Fibroblast of the aortic adventitia (primary cell): ENCODE measurements around the gene SNCG. TPM values are rescaled to one million over a fixed set of nuclear protein-coding genes. Genes with fewer than 3 reads are reported as not detected.
A peak's percentile ranks its signal among the peaks of the same experiment; 100 is the strongest.

Experiments
- DNase-seq: peaks from one replicate; pipeline ENCODE4 v3.0.0-alpha.2; 2010; ENCODE audit warnings: low read depth
- H3K4me3 ChIP-seq: 2 replicates; pipeline ENCODE4 v1.5.1; 2011; ENCODE audit warnings: low read depth, mild to moderate bottlenecking, control low read depth, low read length, moderate library complexity
- total RNA-seq: library from RNA; depleted of rRNA; stranded (reverse); fragments of >200 nt; gene quantifications from 2 replicates; pipeline ENCODE4 v1.2.3, GENCODE V29; 2012; ENCODE audit warnings: low replicate concordance
- TF ChIP-seq, protein P1 (sequence below): IDR thresholded peaks from 2 replicates; pipeline ENCODE4 v1.5.1; 2011; ENCODE audit warnings: mild to moderate bottlenecking, low read length, control low read depth, inconsistent platforms; ENCODE audit not compliant: insufficient read depth

Gene SNCG
- total RNA-seq, 1 donor: 2.8 TPM

GRCh38 chr10:86957471-86958115 is 806 bp upstream of the SNCG start, which contains the start of gene MMRN2:
MMRN2 (minus strand) TSS chr10:86957615; CDS start chr10:86957541, 74 bp downstream.
- no peak for DNase-seq
- TF ChIP-seq, protein P1, sequence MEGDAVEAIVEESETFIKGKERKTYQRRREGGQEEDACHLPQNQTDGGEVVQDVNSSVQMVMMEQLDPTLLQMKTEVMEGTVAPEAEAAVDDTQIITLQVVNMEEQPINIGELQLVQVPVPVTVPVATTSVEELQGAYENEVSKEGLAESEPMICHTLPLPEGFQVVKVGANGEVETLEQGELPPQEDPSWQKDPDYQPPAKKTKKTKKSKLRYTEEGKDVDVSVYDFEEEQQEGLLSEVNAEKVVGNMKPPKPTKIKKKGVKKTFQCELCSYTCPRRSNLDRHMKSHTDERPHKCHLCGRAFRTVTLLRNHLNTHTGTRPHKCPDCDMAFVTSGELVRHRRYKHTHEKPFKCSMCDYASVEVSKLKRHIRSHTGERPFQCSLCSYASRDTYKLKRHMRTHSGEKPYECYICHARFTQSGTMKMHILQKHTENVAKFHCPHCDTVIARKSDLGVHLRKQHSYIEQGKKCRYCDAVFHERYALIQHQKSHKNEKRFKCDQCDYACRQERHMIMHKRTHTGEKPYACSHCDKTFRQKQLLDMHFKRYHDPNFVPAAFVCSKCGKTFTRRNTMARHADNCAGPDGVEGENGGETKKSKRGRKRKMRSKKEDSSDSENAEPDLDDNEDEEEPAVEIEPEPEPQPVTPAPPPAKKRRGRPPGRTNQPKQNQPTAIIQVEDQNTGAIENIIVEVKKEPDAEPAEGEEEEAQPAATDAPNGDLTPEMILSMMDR: no peak
- no peak within 1 kb of the TSS for H3K4me3 ChIP-seq

DNA sequence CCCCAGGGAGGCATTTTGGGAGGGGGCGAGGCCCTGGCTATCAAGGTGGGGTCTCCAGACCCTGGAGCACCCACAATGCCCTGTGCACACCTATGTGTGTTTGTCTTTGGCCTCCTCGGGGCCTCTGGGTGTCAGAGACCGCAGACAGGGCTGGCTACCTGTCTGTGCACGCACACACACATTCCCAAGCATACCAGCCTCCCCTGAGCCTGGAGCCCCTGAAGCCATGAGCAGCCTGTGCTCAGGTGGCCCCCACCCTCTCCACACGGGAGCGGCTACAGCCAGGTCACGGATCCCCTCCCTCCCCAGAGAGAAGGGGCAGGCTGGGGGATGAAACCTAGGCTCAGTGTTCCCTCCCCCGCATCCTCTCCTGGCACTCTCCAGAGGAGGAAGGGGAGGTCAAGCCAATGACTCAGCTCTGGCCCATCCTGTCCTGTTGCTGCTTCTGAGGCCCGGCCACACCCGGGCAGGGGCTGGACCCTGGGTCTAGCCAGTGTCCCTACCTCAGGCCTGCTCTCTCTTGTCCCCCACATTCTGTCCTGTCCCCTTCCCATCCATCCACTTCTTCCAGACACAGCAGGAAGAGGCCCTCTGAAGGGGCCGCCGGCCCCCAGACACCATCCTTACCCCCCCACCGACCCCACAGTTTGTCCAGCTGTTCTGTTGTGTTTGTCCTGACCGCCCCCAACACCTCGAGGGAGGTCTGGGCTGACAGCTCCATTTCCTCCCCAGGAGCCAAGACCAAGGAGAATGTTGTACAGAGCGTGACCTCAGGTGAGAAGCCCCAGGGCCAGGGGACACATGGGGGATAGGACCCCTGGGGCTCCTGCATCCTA is 720 bp downstream of the SNCG start:
- DNase-seq: peak; percentile 64
- TF ChIP-seq, protein P1: no peak
- H3K4me3 ChIP-seq: no peak overlapping the region

DNA sequence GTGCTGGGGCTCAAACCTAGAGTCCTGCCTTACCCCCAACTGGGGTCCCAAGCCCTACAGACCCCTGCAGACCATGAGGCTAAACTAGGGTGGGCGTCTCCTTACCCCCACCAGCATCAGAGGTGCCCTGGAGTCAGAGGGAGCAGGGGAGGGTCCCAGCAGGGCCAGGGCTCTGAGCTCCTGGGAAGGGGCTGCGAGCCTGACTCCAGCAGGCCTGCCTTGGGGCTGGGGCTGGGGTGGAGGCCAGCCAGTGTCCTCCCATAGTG is 1.3 kb downstream of the SNCG start:
- H3K4me3 ChIP-seq: no peak overlapping the region
- TF ChIP-seq, protein P1: no peak
- no peak for DNase-seq

GRCh38 chr10:86960003-86960862 is 1.8 kb downstream of the SNCG start:
- DNase-seq: peak; percentile 76
- TF ChIP-seq, protein P1: peak; percentile 98

GRCh38 chr10:86960863-86961434 is 2.5 kb downstream of the SNCG start:
- H3K4me3 ChIP-seq: no peak overlapping the region
- no peak for DNase-seq
- TF ChIP-seq, protein P1: no peak

More at GRCh38 chr10:86960003-86960862, 1.8 kb downstream of the SNCG start:
- H3K4me3 ChIP-seq: no peak overlapping the region

DNA sequence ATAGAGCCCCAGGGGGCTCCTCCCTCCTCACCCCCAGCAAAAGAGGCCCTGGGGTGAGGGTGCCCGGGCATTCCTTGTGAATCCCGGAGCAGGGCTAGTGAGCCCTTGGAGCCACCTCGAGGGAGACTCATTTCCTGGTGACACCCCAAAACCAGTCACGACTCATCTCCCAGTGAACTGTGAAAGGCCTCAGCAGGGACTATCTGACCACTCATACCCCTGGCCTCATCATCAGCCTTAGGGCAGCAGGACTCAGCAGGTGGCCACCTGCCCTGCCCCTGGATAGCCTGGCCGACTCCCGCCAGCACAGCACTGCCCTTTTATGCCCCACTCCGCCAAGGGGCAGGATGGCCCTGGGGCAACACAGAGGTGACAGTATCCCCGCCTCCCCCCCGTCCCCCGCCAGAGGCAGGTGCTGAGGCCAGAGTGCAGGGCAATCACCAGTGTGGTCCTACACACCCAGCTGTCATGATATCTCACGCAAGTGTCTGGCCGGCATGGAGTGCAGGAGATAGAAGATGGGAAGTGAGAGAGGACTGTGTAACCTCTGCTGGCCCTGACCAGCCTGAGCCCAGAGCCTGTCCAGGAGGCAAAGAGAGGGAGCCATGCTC is 3.2 kb downstream of the SNCG start:
- TF ChIP-seq, protein P1: no peak
- no peak overlapping the region for H3K4me3 ChIP-seq
- no peak for DNase-seq
